ENCODE data around the gene MFAP3L. TPM values are rescaled to one million over a fixed set of nuclear protein-coding genes. Genes with fewer than 3 reads are reported as not detected.

The MFAP3L gene
- total RNA-seq, 1 experiment from 2014 or later: 6.8 TPM

GRCh38 chr4:169941141-169941540, 85.1 kb downstream of the MFAP3L start:
- no peak overlapping the region for H3K4me3 Mint-ChIP-seq (ENCODE audit: low read depth, unreplicated experiment)
- CTCF ChIA-PET: no interaction called here
- intact Hi-C loops (cut with micrococcal nuclease; ENCODE audit: unreplicated experiment): loop anchor here (5.0 to 10.0 kb wide), 2 partner anchors 39 to 126 kb away; no protein-coding TSS in a partner anchor
- BruUV-seq (replicated peaks): no TSS peak
- H3K36me3 Mint-ChIP-seq (ENCODE audit: insufficient read depth, unreplicated experiment): peaks cover 7% of the 10 kb centered on the region
- peaks cover 39% of the 10 kb centered on the region for H3K4me1 Mint-ChIP-seq (ENCODE audit: low read depth, unreplicated experiment)
- TF ChIP-seq CTCF (IDR thresholded peaks at IDR 0.05; ENCODE audit: unreplicated experiment): no peak
- H3K27ac Mint-ChIP-seq (ENCODE audit: unreplicated experiment): no peak overlapping the region
- DNase-seq: no peak
- peaks cover 3% of the 10 kb centered on the region for H3K9me3 Mint-ChIP-seq (ENCODE audit: low read depth, unreplicated experiment)
- H3K27me3 Mint-ChIP-seq (ENCODE audit: unreplicated experiment): no peaks in the 10 kb centered on the region

- no TSS peak for BruUV-seq (replicated peaks)
Measured at GRCh38 chr4:169940460-169940859, 85.7 kb downstream of the MFAP3L start.

More at GRCh38 chr4:169940460-169940859, 85.7 kb downstream of the MFAP3L start:
- Mint-ChIP-seq H3K4me3 (ENCODE audit: low read depth, unreplicated experiment) (no peak overlapping the region), H3K27ac (ENCODE audit: unreplicated experiment) (no peak overlapping the region), H3K36me3 (ENCODE audit: insufficient read depth, unreplicated experiment) (peaks cover 7% of the 10 kb centered on the region), H3K27me3 (ENCODE audit: unreplicated experiment) (no peaks in the 10 kb centered on the region), H3K9me3 (ENCODE audit: low read depth, unreplicated experiment) (peaks cover 3% of the 10 kb centered on the region), H3K4me1 (ENCODE audit: low read depth, unreplicated experiment) (peaks cover 39% of the 10 kb centered on the region)
- intact Hi-C loops (cut with micrococcal nuclease; ENCODE audit: unreplicated experiment): loop anchor here (5.0 to 10.0 kb wide), 2 partner anchors 38 to 126 kb away; no protein-coding TSS in a partner anchor
- CTCF ChIA-PET: no interaction called here
- no peak for TF ChIP-seq CTCF (IDR thresholded peaks at IDR 0.05; ENCODE audit: unreplicated experiment)
- no peak for DNase-seq

Other genes with a start within 250 kb of the MFAP3L start
- gene AADAT, start 63.6 kb upstream of the MFAP3L start, total RNA-seq (2022): 7.6 and 13.8 TPM in 2 replicates

Data from Calu3 (cell line).